CD4-positive, CD25-positive, alpha-beta regulatory T cell (primary cell): ENCODE results near the gene CORO1A. TPM values are rescaled to one million over a fixed set of nuclear protein-coding genes. Genes with fewer than 3 reads are reported as not detected.
"Not testable (repeated sequence)": the region's sequence is repeated elsewhere in the genome, so short reads cannot be mapped to it uniquely, and the experiment has no call there.

Source experiments
- ATAC-seq, 2 donors: fragments of 150-1000 bp; cut with Tn5 transposase; one replicate each; pipeline ENCODE4 v1.10.0; 2021; ENCODE audit warnings: low read depth in 2 of 2, moderate number of reproducible peaks in 2 of 2, moderate library complexity in 1 of 2
- DNase-seq, 3 donors: peaks; one replicate each; pipeline versions ENCODE4 v3.0.0 to v3.0.0-alpha.2; 2012 to 2022; ENCODE audit warnings: mixed read lengths in 1 of 3
- H3K27ac ChIP-seq: one replicate; pipeline ENCODE4 v1.7.0; 2013; ENCODE audit warnings: mild to moderate bottlenecking, low read length; ENCODE audit not compliant: insufficient read depth, poor library complexity, severe bottlenecking
- H3K27me3 ChIP-seq: one replicate; pipeline ENCODE4 v1.7.0; 2013; ENCODE audit warnings: low read length; ENCODE audit not compliant: control insufficient read depth, insufficient read depth
- H3K36me3 ChIP-seq: one replicate; pipeline ENCODE4 v1.7.0; 2013; ENCODE audit warnings: mild to moderate bottlenecking, low read length, moderate library complexity; ENCODE audit not compliant: control insufficient read depth, insufficient read depth
- H3K4me1 ChIP-seq: 2 replicates; pipeline ENCODE4 v1.7.0; 2013; ENCODE audit warnings: mild to moderate bottlenecking, low read length; ENCODE audit not compliant: insufficient read depth, control insufficient read depth, poor library complexity, severe bottlenecking
- H3K4me3 ChIP-seq: one replicate; pipeline ENCODE4 v1.7.0; 2013; ENCODE audit warnings: low read depth, mild to moderate bottlenecking, low read length, moderate library complexity
- H3K9me3 ChIP-seq, 2 experiments: 1 replicate in 1 of 2; 2 replicates in 1 of 2; pipeline ENCODE4 v1.7.0; 2013; ENCODE audit warnings: low read length in 2 of 2, mild to moderate bottlenecking in 1 of 2, moderate library complexity in 1 of 2; ENCODE audit not compliant: control insufficient read depth in 2 of 2
- H3K27ac Mint-ChIP-seq, 3 donors: one replicate each; pipeline ENCODE4 v1.8.0; 2020 to 2022; ENCODE audit warnings: mild to moderate bottlenecking in 3 of 3, mixed read lengths in 3 of 3, moderate library complexity in 2 of 3
- H3K27me3 Mint-ChIP-seq: one replicate; pipeline ENCODE4 v1.8.0; 2022; ENCODE audit warnings: mild to moderate bottlenecking, mixed read lengths
- H3K36me3 Mint-ChIP-seq: one replicate; pipeline ENCODE4 v1.8.0; 2020; ENCODE audit warnings: mixed read lengths
- H3K4me1 Mint-ChIP-seq, 4 donors: one replicate each; pipeline ENCODE4 v1.8.0; 2020 to 2022; ENCODE audit warnings: mixed read lengths in 4 of 4, mild to moderate bottlenecking in 1 of 4
- H3K4me3 Mint-ChIP-seq, 4 donors: one replicate each; pipeline ENCODE4 v1.8.0; 2020 to 2022; ENCODE audit warnings: mild to moderate bottlenecking in 4 of 4, mixed read lengths in 4 of 4, moderate library complexity in 3 of 4
- H3K9me3 Mint-ChIP-seq, 7 donors: one replicate each; pipeline ENCODE4 v1.8.0; 2020 to 2022; ENCODE audit warnings: mixed read lengths in 7 of 7, mild to moderate bottlenecking in 3 of 7, moderate library complexity in 2 of 7
- polyA plus RNA-seq, 4 donors: library from polyadenylated mRNA; unstranded; fragments of 300-500 nt; fragmentation: Illumina TruSeq; gene quantifications; one replicate each; pipeline ENCODE4 v1.2.3, GENCODE V29; 2021
- total RNA-seq: library from RNA; stranded (reverse); gene quantifications from one replicate; pipeline ENCODE4 v1.2.3, GENCODE V29; 2022

The CORO1A gene
- total and polyA plus RNA-seq, 5 donors from 2014 or later, result 850 to 1,770 (median 1,409) TPM

GRCh38 chr16:30152517-30152916, 30.9 kb upstream of the CORO1A start:
- H3K27me3 ChIP-seq, result no peaks in the 10 kb centered on the region
- H3K4me3 ChIP-seq, result no peak overlapping the region
- H3K4me1 ChIP-seq, result no peaks in the 10 kb centered on the region
- ATAC-seq (no peak), DNase-seq (no peak)
- Mint-ChIP-seq H3K36me3 (peaks cover 3% of the 10 kb centered on the region), H3K9me3 (peaks cover 0 to 18% (median 6%) of the 10 kb centered on the region in 7 donors), H3K27me3 (peaks cover 12% of the 10 kb centered on the region), H3K4me3 (no peak overlapping the region), H3K4me1 (no peaks in the 10 kb centered on the region), H3K27ac (no peak overlapping the region)
- no peaks in the 10 kb centered on the region for H3K36me3 ChIP-seq
- no peak overlapping the region for H3K27ac ChIP-seq
- peaks cover 11 to 19% of the 10 kb centered on the region in 2 experiments for H3K9me3 ChIP-seq

- peaks cover 12% of the 10 kb centered on the region for H3K27me3 Mint-ChIP-seq
These were observed 28.2 kb upstream of the CORO1A start for GRCh38 chr16:30155188-30155587.

GRCh38 chr16:30157214-30157613, 26.2 kb upstream of the CORO1A start:
- Mint-ChIP-seq H3K9me3 (peaks cover 0 to 3% (median 0%) of the 10 kb centered on the region in 7 donors), H3K36me3 (no peaks in the 10 kb centered on the region), H3K27me3 (peaks cover 6% of the 10 kb centered on the region), H3K27ac (no peak overlapping the region), H3K4me1 (peaks cover 0 to 2% (median 0%) of the 10 kb centered on the region in 4 donors), H3K4me3 (no peak overlapping the region)
- Histone ChIP-seq H3K4me1 (no peaks in the 10 kb centered on the region), H3K27ac (no peak overlapping the region), H3K9me3 (no peaks in the 10 kb centered on the region), H3K4me3 (no peak overlapping the region), H3K27me3 (no peaks in the 10 kb centered on the region), H3K36me3 (no peaks in the 10 kb centered on the region)
- no peak for DNase-seq
- ATAC-seq, result no peak

More at GRCh38 chr16:30155188-30155587, 28.2 kb upstream of the CORO1A start:
- H3K9me3 ChIP-seq, result peaks cover 0 to 3% of the 10 kb centered on the region in 2 experiments
- no peaks in the 10 kb centered on the region for H3K4me1 Mint-ChIP-seq
- no peak overlapping the region for H3K27ac Mint-ChIP-seq
- DNase-seq (no peak), ATAC-seq (no peak)
- no peaks in the 10 kb centered on the region for H3K36me3 Mint-ChIP-seq
- H3K27me3 ChIP-seq, result no peaks in the 10 kb centered on the region
- peaks cover 0 to 5% (median 0%) of the 10 kb centered on the region in 7 donors for H3K9me3 Mint-ChIP-seq
- no peak overlapping the region for H3K4me3 ChIP-seq
- no peaks in the 10 kb centered on the region for H3K36me3 ChIP-seq
- no peak overlapping the region for H3K4me3 Mint-ChIP-seq
- no peaks in the 10 kb centered on the region for H3K4me1 ChIP-seq
- H3K27ac ChIP-seq, result no peak overlapping the region

- no peak for DNase-seq
- Mint-ChIP-seq H3K4me1 (peaks cover 5 to 26% (median 20%) of the 10 kb centered on the region in 4 donors), H3K36me3 (no peaks in the 10 kb centered on the region), H3K27me3 (peaks cover 13% of the 10 kb centered on the region), H3K27ac (peak overlapping the region in 1 of 3 donors; percentile 44), H3K9me3 (peaks cover 0 to 1% (median 0%) of the 10 kb centered on the region in 7 donors), H3K4me3 (no peak overlapping the region)
- Histone ChIP-seq H3K4me1 (peaks cover 5% of the 10 kb centered on the region), H3K9me3 (no peaks in the 10 kb centered on the region), H3K27ac (no peak overlapping the region), H3K4me3 (no peak overlapping the region), H3K36me3 (no peaks in the 10 kb centered on the region), H3K27me3 (no peaks in the 10 kb centered on the region)
- ATAC-seq, result no peak
These were observed 19.9 kb upstream of the CORO1A start for GRCh38 chr16:30163538-30163937.

GRCh38 chr16:30166202-30166902, 17.1 kb upstream of the CORO1A start:
- Histone ChIP-seq H3K36me3 (no peaks in the 10 kb centered on the region), H3K9me3 (no peaks in the 10 kb centered on the region), H3K27me3 (no peaks in the 10 kb centered on the region), H3K4me3 (peak overlapping the region; percentile 3), H3K4me1 (peaks cover 5% of the 10 kb centered on the region), H3K27ac (no peak overlapping the region)
- peak; percentile 52 to 55 for ATAC-seq
- Mint-ChIP-seq H3K4me3 (peak overlapping the region in 1 of 4 donors; percentile 41), H3K27me3 (peaks cover 13% of the 10 kb centered on the region), H3K36me3 (no peaks in the 10 kb centered on the region), H3K4me1 (peaks cover 5 to 26% (median 20%) of the 10 kb centered on the region in 4 donors), H3K27ac (peak overlapping the region in 1 of 3 donors; percentile 73), H3K9me3 (peaks cover 0 to 1% (median 0%) of the 10 kb centered on the region in 7 donors)
- DNase-seq, result peak in 1 of 3 donors; percentile 31

- H3K4me3 Mint-ChIP-seq, H3K36me3 ChIP-seq, ATAC-seq, H3K27me3 Mint-ChIP-seq, H3K4me1 ChIP-seq, H3K36me3 Mint-ChIP-seq, H3K4me3 ChIP-seq, H3K9me3 ChIP-seq, H3K27me3 ChIP-seq, H3K27ac Mint-ChIP-seq, H3K27ac ChIP-seq, H3K9me3 Mint-ChIP-seq, DNase-seq: not testable (repeated sequence)
- peaks cover 0 to 22% (median 16%) of the 10 kb centered on the region in 4 donors for H3K4me1 Mint-ChIP-seq
These were observed 14.7 kb upstream of the CORO1A start for GRCh38 chr16:30168746-30169145.

- not testable (repeated sequence) for DNase-seq, H3K4me1 ChIP-seq, H3K4me3 Mint-ChIP-seq, H3K36me3 Mint-ChIP-seq, H3K9me3 Mint-ChIP-seq, H3K4me3 ChIP-seq, ATAC-seq, H3K27ac Mint-ChIP-seq, H3K27ac ChIP-seq, H3K36me3 ChIP-seq, H3K27me3 ChIP-seq, H3K9me3 ChIP-seq, H3K27me3 Mint-ChIP-seq
- H3K4me1 Mint-ChIP-seq, result peaks cover 0 to 22% (median 16%) of the 10 kb centered on the region in 4 donors
These were observed 14.0 kb upstream of the CORO1A start for GRCh38 chr16:30169416-30169815.

GRCh38 chr16:30170145-30170544, 13.3 kb upstream of the CORO1A start:
- H3K36me3 ChIP-seq, DNase-seq, ATAC-seq, H3K27ac Mint-ChIP-seq, H3K36me3 Mint-ChIP-seq, H3K27me3 Mint-ChIP-seq, H3K9me3 Mint-ChIP-seq, H3K4me3 Mint-ChIP-seq, H3K27ac ChIP-seq, H3K4me3 ChIP-seq, H3K27me3 ChIP-seq, H3K9me3 ChIP-seq, H3K4me1 ChIP-seq: not testable (repeated sequence)
- peaks cover 0 to 20% (median 12%) of the 10 kb centered on the region in 4 donors for H3K4me1 Mint-ChIP-seq
